HL-60 (cell line): ENCODE measurements around the gene ARHGAP25.

Experiments used
- CTCF ChIP-seq: IDR thresholded peaks from one replicate; pipeline ENCODE4 v1.5.1; 2011; ENCODE audit warnings: low read length, control low read depth, inconsistent platforms; ENCODE audit not compliant: insufficient read depth
- GABPA ChIP-seq: IDR thresholded peaks from 2 replicates; pipeline ENCODE4 v1.6.1; 2012; ENCODE audit warnings: low read depth
- POLR2AphosphoS5 ChIP-seq: IDR thresholded peaks from 2 replicates; pipeline ENCODE4 v1.6.1; 2012; ENCODE audit warnings: low read depth
- REST ChIP-seq: IDR thresholded peaks from 2 replicates; pipeline ENCODE4 v1.6.1; 2012; ENCODE audit warnings: low read depth; ENCODE audit not compliant: insufficient replicate concordance
- SPI1 ChIP-seq: IDR thresholded peaks from 2 replicates; pipeline ENCODE4 v1.6.1; 2012; ENCODE audit warnings: low read depth, mild to moderate bottlenecking, borderline replicate concordance

- TF ChIP-seq CTCF (no peak), POLR2AphosphoS5 (no peak), REST (no peak), SPI1 (no peak), GABPA (no peak)
Observed at GRCh38 chr2:68845043-68845442, 110.4 kb downstream of the ARHGAP25 start.
